ENCODE results near the gene FURIN. TPM values are rescaled to one million over a fixed set of nuclear protein-coding genes. Genes with fewer than 3 reads are reported as not detected.

FURIN gene
- total and polyA plus RNA-seq, 9 of the 15 experiments (the other 6 are each of a cell fraction or from before 2014, with no cell fraction given), result 0.92 to 99.9 (median 34.8) TPM

DNA sequence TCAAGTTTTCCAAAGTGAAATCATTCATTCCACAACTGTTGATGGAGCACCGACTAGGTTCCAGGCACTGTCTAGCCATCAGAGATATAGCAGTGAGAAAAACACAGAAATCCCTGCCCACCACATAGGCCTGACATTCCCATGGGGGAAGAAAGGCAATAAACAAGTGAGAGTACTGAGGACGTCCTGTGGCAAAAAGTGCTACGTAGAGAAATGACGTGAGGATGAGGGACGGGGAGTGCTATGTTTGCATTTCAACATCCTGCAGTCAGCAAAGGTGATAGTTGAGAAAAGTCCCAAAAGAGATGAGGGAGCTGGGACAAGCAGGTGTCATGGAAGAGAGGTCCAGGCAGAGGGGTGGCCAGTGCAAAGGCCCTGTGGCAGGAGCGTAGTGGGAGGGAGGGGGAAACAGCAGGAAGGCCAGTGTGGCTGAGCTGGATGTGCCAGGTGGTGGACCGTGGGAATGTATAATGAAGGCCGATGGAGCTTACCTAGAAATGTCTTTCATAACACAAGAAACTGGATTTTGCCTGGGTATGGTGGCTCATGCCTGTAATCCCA, 10.4 kb upstream of the FURIN start:
- no peak overlapping the region for H3K27ac ChIP-seq (ENCODE audit: extremely low read depth, low read depth, low read length)
- H3K36me3 ChIP-seq (ENCODE audit: control insufficient read depth, insufficient read depth, low read length), result no peaks in the 10 kb centered on the region
- H3K4me3 ChIP-seq, result no peak overlapping the region
- in situ Hi-C loops (cut with MboI) (no loop called here), intact Hi-C loops (cut with micrococcal nuclease) (no loop called here)
- TF ChIP-seq RCOR1 (IDR thresholded peaks at IDR 0.05; ENCODE audit: borderline replicate concordance in 1 of 2, low read depth in 2 of 2, low read length in 2 of 2) (peak in 1 of 2 experiments; percentile 42; a peak in 1 of 4 replicates), BCOR (IDR thresholded peaks at IDR 0.05) (peak; percentile 88), RBM25 (IDR thresholded peaks at IDR 0.05; ENCODE audit: low read depth, low read length, severe bottlenecking) (peak; percentile 81), ADNP (tag; IDR thresholded peaks at IDR 0.05) (peak; percentile 16; the same call in 1 of the 2 replicates), GATA2 (CRISPR knock-in tag; IDR thresholded peaks at IDR 0.05) (no peak), KDM1A (IDR thresholded peaks at IDR 0.05) (peak; percentile 45 to 67; a peak in 3 of 4 replicates), SMARCA5 (IDR thresholded peaks at IDR 0.05) (peak; percentile 80)
- TF ChIP-seq, protein P1, sequence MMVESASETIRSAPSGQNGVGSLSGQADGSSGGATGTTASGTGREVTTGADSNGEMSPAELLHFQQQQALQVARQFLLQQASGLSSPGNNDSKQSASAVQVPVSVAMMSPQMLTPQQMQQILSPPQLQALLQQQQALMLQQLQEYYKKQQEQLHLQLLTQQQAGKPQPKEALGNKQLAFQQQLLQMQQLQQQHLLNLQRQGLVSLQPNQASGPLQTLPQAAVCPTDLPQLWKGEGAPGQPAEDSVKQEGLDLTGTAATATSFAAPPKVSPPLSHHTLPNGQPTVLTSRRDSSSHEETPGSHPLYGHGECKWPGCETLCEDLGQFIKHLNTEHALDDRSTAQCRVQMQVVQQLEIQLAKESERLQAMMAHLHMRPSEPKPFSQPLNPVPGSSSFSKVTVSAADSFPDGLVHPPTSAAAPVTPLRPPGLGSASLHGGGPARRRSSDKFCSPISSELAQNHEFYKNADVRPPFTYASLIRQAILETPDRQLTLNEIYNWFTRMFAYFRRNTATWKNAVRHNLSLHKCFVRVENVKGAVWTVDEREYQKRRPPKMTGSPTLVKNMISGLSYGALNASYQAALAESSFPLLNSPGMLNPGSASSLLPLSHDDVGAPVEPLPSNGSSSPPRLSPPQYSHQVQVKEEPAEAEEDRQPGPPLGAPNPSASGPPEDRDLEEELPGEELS (CRISPR knock-in tag; IDR thresholded peaks at IDR 0.05; ENCODE audit: borderline replicate concordance), result no peak
- no peaks in the 10 kb centered on the region for H4K20me1 ChIP-seq (replicated peaks; ENCODE audit: control insufficient read depth, insufficient read depth, low read length)
- H2AFZ ChIP-seq (ENCODE audit: low read depth, low read length), result no peak overlapping the region
- H3K9ac ChIP-seq (ENCODE audit: insufficient read depth in 1 of 2, low read depth in 2 of 2, low read length in 2 of 2), result no peak overlapping the region
- no peaks in the 10 kb centered on the region for H3K9me1 ChIP-seq (ENCODE audit: control insufficient read depth, insufficient read depth, low read length)
- FAIRE-seq (no peak), ATAC-seq (no peak), DNase-seq (ENCODE audit: extremely low read depth in 1 of 4, low spot score in 3 of 4) (no peak)
- 88% methylated on average over 8 of the region's 8 CpGs for WGBS (ENCODE audit: insufficient coverage, low coverage, missing lambda C conversion rate)
- no peaks in the 10 kb centered on the region for H3K27me3 ChIP-seq (ENCODE audit: control insufficient read depth in 2 of 2, insufficient read depth in 2 of 2, low read length in 2 of 2)
- no peak overlapping the region for H3K4me2 ChIP-seq (ENCODE audit: insufficient read depth, low read length)
- H3K9me3 ChIP-seq (replicated peaks; ENCODE audit: control insufficient read depth, insufficient read depth, low read depth, low read length), result no peaks in the 10 kb centered on the region
- POLR2A ChIA-PET, result no interaction called here
- peaks cover 20 to 27% of the 10 kb centered on the region in 2 experiments; a peak in 4 of 5 replicates for H3K4me1 ChIP-seq (replicated peaks in 1 of 2; ENCODE audit: control insufficient read depth in 2 of 2, insufficient read depth in 2 of 2, low read length in 2 of 2)
- BruUV-seq (replicated peaks), result no TSS peak
- CTCF ChIA-PET (ENCODE audit: low intra/inter-chr PET ratio), result no interaction called here
- H3K79me2 ChIP-seq (ENCODE audit: control insufficient read depth, insufficient read depth, low read length), result no peaks in the 10 kb centered on the region

All from K562 (cell line).